OCI-LY7 (cell line): ENCODE results near the gene ACTN2.

Experiments used
- EZH2phosphoT487 ChIP-seq: fragments of 200-600 bp; sonication (generic); IDR thresholded peaks from 2 replicates; pipeline ENCODE4 v1.6.1; 2018; ENCODE audit warnings: low read depth, borderline replicate concordance, mild to moderate bottlenecking, mixed run types, antibody characterized with exemption, low read length, moderate library complexity, mixed read lengths
- TF ChIP-seq, protein P1 (sequence below): fragments of 200-600 bp; sonication (generic); conservative IDR thresholded peaks from 2 replicates; pipeline ENCODE4 v1.5.1; 2014; ENCODE audit warnings: mild to moderate bottlenecking, antibody characterized with exemption, low read length, moderate library complexity, mixed read lengths

DNA sequence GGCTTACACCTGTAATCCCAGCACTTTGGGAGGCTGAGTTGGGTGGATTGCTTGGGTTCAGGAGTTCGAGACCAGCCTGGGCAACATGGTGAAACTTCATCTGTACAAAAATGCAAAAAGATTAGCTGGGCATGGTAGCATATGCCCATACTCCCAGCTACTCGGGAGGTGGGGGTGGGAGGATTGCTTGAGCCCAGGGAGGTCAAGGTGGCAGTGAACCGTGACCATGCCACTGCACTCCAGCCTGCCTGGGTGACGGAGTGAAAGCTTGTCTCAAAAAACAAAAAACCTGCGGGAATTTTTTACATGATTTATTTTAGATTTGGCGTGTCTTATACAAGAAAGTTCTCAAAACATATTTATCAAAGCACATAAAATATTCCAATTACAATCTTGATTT lies 81.0 kb downstream of the ACTN2 start:
- TF ChIP-seq, protein P1, sequence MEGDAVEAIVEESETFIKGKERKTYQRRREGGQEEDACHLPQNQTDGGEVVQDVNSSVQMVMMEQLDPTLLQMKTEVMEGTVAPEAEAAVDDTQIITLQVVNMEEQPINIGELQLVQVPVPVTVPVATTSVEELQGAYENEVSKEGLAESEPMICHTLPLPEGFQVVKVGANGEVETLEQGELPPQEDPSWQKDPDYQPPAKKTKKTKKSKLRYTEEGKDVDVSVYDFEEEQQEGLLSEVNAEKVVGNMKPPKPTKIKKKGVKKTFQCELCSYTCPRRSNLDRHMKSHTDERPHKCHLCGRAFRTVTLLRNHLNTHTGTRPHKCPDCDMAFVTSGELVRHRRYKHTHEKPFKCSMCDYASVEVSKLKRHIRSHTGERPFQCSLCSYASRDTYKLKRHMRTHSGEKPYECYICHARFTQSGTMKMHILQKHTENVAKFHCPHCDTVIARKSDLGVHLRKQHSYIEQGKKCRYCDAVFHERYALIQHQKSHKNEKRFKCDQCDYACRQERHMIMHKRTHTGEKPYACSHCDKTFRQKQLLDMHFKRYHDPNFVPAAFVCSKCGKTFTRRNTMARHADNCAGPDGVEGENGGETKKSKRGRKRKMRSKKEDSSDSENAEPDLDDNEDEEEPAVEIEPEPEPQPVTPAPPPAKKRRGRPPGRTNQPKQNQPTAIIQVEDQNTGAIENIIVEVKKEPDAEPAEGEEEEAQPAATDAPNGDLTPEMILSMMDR = no peak
- no peak for TF ChIP-seq EZH2phosphoT487
